ENCODE measurements around the gene KNTC1.

DNA sequence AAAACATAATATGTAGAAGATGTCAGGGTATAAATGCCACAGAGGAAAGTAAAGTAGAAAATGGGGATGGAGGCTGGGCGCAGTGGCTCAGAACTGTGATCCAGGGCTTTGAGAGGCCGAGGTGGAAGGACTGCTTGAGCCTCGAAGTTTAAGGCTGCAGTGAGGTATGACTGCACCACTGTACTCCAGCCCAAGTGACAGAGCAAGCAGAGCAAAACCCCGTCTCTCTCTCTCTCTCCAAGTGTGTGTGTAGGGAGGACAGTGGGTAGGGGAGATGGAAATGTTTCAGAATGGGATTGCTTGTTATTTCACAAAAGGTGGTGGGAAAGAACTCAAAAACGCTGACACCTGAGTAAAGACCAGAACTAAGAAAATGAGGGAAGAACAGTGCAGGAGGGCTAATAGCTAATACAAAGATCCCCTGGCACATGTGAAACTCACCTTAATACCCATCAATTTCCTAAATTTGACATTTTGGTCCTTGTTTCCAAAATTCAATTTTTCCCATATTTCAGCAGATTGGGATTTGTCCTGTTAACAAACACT is 20.6 kb upstream of the KNTC1 start:
- TF ChIP-seq, protein P1, sequence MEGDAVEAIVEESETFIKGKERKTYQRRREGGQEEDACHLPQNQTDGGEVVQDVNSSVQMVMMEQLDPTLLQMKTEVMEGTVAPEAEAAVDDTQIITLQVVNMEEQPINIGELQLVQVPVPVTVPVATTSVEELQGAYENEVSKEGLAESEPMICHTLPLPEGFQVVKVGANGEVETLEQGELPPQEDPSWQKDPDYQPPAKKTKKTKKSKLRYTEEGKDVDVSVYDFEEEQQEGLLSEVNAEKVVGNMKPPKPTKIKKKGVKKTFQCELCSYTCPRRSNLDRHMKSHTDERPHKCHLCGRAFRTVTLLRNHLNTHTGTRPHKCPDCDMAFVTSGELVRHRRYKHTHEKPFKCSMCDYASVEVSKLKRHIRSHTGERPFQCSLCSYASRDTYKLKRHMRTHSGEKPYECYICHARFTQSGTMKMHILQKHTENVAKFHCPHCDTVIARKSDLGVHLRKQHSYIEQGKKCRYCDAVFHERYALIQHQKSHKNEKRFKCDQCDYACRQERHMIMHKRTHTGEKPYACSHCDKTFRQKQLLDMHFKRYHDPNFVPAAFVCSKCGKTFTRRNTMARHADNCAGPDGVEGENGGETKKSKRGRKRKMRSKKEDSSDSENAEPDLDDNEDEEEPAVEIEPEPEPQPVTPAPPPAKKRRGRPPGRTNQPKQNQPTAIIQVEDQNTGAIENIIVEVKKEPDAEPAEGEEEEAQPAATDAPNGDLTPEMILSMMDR (conservative IDR thresholded peaks at IDR 0.05 in 1 of 2, IDR thresholded peaks at IDR 0.05 in 1 of 2; ENCODE audit: extremely low read depth in 1 of 2, insufficient read depth in 1 of 2, low read depth in 1 of 2, low read length in 2 of 2) = no peak
- TF ChIP-seq EZH2 (IDR thresholded peaks at IDR 0.05; ENCODE audit: borderline replicate concordance, low read length) = no peak
